ENCODE measurements around the gene SERPINA9. TPM values are rescaled to one million over a fixed set of nuclear protein-coding genes. Genes with fewer than 3 reads are reported as not detected.
A peak's percentile ranks its signal among the peaks of the same experiment; 100 is the strongest.

Gene SERPINA9
- total and polyA plus RNA-seq, 2 of the 8 experiments (the other 6 are each of a cell fraction or from before 2014, with no cell fraction given): not detected

DNA sequence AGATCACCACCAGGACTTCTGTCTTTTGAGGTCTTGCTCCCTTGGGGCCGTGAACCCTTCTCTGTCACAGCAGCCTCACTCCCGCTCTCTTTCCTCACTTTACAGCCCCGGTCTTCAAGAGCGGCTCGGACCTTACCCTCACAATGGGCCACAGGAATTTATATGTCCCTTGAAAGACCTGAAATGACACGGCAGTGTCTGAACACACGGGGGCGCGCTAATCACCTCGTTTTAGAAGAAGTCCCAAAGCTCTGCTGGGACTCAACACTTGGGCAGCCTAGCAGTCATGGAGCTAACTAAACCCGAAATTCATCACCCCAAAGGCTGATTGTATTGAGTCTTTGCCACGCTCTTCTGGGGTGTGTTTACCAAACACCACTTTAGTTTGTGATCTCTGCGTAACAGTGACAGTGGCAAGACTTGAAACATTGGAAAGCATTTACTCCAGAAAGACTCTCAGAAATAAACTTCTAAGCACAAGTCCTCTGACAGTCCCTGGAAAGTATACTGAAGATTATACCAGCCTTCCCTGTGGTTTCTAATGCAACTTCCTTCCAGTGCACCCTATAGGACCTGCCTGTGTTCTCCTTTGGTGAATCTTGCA lies 52.4 kb downstream of the SERPINA9 start:
- Histone ChIP-seq H3K18ac (ENCODE audit: extremely low read depth, low read length) (no peak overlapping the region), H3K56ac (replicated peaks; ENCODE audit: insufficient read length, low read depth, low read length) (no peak overlapping the region), H2BK20ac (ENCODE audit: low read length) (no peak overlapping the region), H4K91ac (replicated peaks; ENCODE audit: insufficient read length, low read length) (no peak overlapping the region), H2BK15ac (ENCODE audit: low read length) (no peak overlapping the region), H3K4ac (replicated peaks; ENCODE audit: insufficient read length, low read depth, low read length) (no peak overlapping the region), H2AK5ac (ENCODE audit: low read depth, low read length) (no peak overlapping the region), H3K4me2 (ENCODE audit: insufficient read depth in 1 of 2, low read depth in 2 of 2, low read length in 2 of 2) (no peak overlapping the region), H3K36me3 (ENCODE audit: control insufficient read depth in 2 of 4, insufficient read depth in 4 of 4, low read length in 3 of 4) (no peaks in the 10 kb centered on the region), H4K8ac (ENCODE audit: extremely low read depth, insufficient read depth, low read length) (no peak overlapping the region), H3K79me2 (ENCODE audit: control insufficient read depth in 1 of 2, insufficient read depth in 2 of 2, low read length in 2 of 2) (no peaks in the 10 kb centered on the region), H3K4me3 (ENCODE audit: extremely low read depth in 1 of 4, insufficient read depth in 2 of 4, low read depth in 3 of 4, low read length in 4 of 4) (no peak overlapping the region), H3K14ac (ENCODE audit: insufficient read length) (no peak overlapping the region), H4K5ac (ENCODE audit: insufficient read length, low read depth, low read length) (no peak overlapping the region), H3K23me2 (ENCODE audit: low read depth, low read length) (no peaks in the 10 kb centered on the region), H3K9me3 (ENCODE audit: insufficient read depth in 2 of 2, low read depth in 1 of 2, low read length in 1 of 2) (0 out of 4 replicates have a peak, but pooled peaks cover 0 to 2% of the 10 kb centered on the region in 2 experiments), H3K27ac (ENCODE audit: low read depth, low read length) (no peak overlapping the region), H3K4me1 (replicated peaks in 1 of 4; ENCODE audit: control insufficient read depth in 3 of 4, insufficient read depth in 4 of 4, low read length in 3 of 4) (0 out of 7 replicates have a peak, but pooled peaks cover 0 to 2% (median 0%) of the 10 kb centered on the region in 4 experiments), H2AFZ (ENCODE audit: low read length) (peak overlapping the region; percentile 95), H2BK5ac (ENCODE audit: low read depth, low read length) (no peak overlapping the region), H3K79me1 (ENCODE audit: low read depth, low read length) (no peaks in the 10 kb centered on the region), H3K23ac (ENCODE audit: insufficient read length) (no peak overlapping the region), H2BK120ac (replicated peaks; ENCODE audit: low read depth, low read length) (no peak overlapping the region), H3K27me3 (replicated peaks in 1 of 4; ENCODE audit: control insufficient read depth in 3 of 4, extremely low read depth in 1 of 4, insufficient read depth in 3 of 4, low read length in 3 of 4) (no peaks in the 10 kb centered on the region), H2BK12ac (ENCODE audit: low read depth, low read length) (no peak overlapping the region), H3K9ac (replicated peaks in 1 of 4; ENCODE audit: extremely low read depth in 1 of 4, low read depth in 3 of 4, low read length in 3 of 4) (no peak overlapping the region), H4K20me1 (replicated peaks in 1 of 2; ENCODE audit: control insufficient read depth in 1 of 2, insufficient read depth in 2 of 2, low read length in 2 of 2) (no peaks in the 10 kb centered on the region)
- CTCF ChIA-PET (ENCODE audit: partially characterized antibody): interaction anchor here (0.6 to 3.9 kb wide), 25 partner anchors 9 to 376 kb away, joined by 3 to 41 read pairs (median 4); no protein-coding TSS in a partner anchor
- peak; percentile 67 to 88 for DNase-seq (ENCODE audit: low read depth in 1 of 2, low spot score in 2 of 2)
- peak; percentile 95 for FAIRE-seq
- POLR2A ChIA-PET (ENCODE audit: partially characterized antibody): interaction anchor here (0.7 kb wide), 1 partner anchor 63 kb away, joined by 4 read pairs; no protein-coding TSS in a partner anchor
- 26% methylated on average over 13 of the region's 13 CpGs; no CpG with 5 or more reads in 1 of the 2 experiments for WGBS, 2 experiments (ENCODE audit: extremely low coverage in 1 of 2, insufficient coverage in 1 of 2, insufficient read length in 1 of 2, insufficient replicate concordance in 2 of 2, low coverage in 1 of 2, low lambda C conversion rate in 2 of 2, missing lambda C conversion rate in 1 of 2)
- TF ChIP-seq ASH2L (IDR thresholded peaks at IDR 0.05; ENCODE audit: low read length) (no peak), SRF (IDR thresholded peaks at IDR 0.05; ENCODE audit: low read depth, low read length) (no peak), YY1 (IDR thresholded peaks at IDR 0.05; ENCODE audit: low read depth, low read length) (0 out of 2 replicates have a peak, but pooled peaks have one; percentile 13), TEAD4 (IDR thresholded peaks at IDR 0.05; ENCODE audit: low read depth, low read length) (peak; percentile 55; the same call in 1 of the 2 replicates), RBBP5 (IDR thresholded peaks at IDR 0.05; ENCODE audit: borderline replicate concordance, low read depth, low read length) (no peak), ZNF274 (IDR thresholded peaks at IDR 0.05; ENCODE audit: borderline replicate concordance, extremely low read depth, low read length) (no peak), HDAC2 (IDR thresholded peaks at IDR 0.05; ENCODE audit: borderline replicate concordance in 1 of 2, low read depth in 2 of 2, low read length in 2 of 2) (0 out of 4 replicates have a peak, but pooled peaks of 1 of the 2 experiments have one; percentile 56), JUND (IDR thresholded peaks at IDR 0.05; ENCODE audit: low read length) (no peak), TCF12 (IDR thresholded peaks at IDR 0.05; ENCODE audit: low read depth, low read length) (no peak), KDM1A (IDR thresholded peaks at IDR 0.05; ENCODE audit: borderline replicate concordance, low read length) (no peak), BCL11A (IDR thresholded peaks at IDR 0.05; ENCODE audit: low read depth in 2 of 2, low read length in 2 of 2) (no peak)
- TF ChIP-seq, protein P1, sequence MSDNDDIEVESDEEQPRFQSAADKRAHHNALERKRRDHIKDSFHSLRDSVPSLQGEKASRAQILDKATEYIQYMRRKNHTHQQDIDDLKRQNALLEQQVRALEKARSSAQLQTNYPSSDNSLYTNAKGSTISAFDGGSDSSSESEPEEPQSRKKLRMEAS (IDR thresholded peaks at IDR 0.05): peak; percentile 26; the same call in 1 of the 2 replicates

Measured in H1 (cell line).